Measurements from ENCODE around the gene USP49.

- no peak for TF ChIP-seq IKZF2 (IDR thresholded peaks at IDR 0.05)
- TF ChIP-seq ZNF274 (IDR thresholded peaks at IDR 0.05; ENCODE audit: insufficient read depth, insufficient read length): no peak
- TF ChIP-seq E2F4 (IDR thresholded peaks at IDR 0.05; ENCODE audit: low read depth, low read length): no peak
- no peak for TF ChIP-seq SP1 (IDR thresholded peaks at IDR 0.05; ENCODE audit: low read depth, low read length)
- no peak for TF ChIP-seq REST (IDR thresholded peaks at IDR 0.05; ENCODE audit: low read depth, low read length)
- no peak for TF ChIP-seq ZNF384 (IDR thresholded peaks at IDR 0.05; ENCODE audit: borderline replicate concordance, low read depth, low read length)
- TF ChIP-seq EZH2 (IDR thresholded peaks at IDR 0.05; ENCODE audit: borderline replicate concordance, control insufficient read depth, low read depth, low read length): no peak
- TF ChIP-seq EP300 (IDR thresholded peaks at IDR 0.05; ENCODE audit: borderline replicate concordance in 1 of 2, control insufficient read depth in 1 of 2, low read depth in 2 of 2, low read length in 2 of 2): no peak
- TF ChIP-seq KDM1A (IDR thresholded peaks at IDR 0.05; ENCODE audit: borderline replicate concordance): no peak
These were observed 44.3 kb downstream of the USP49 start for GRCh38 chr6:41850861-41851260.

Data from GM12878 (cell line).